Subcutaneous abdominal adipose tissue (tissue), 5 donors: ENCODE results near the gene L3MBTL2.

Source experiments
- H3K27ac ChIP-seq: one replicate; pipeline ENCODE4 v1.7.0; 2013; ENCODE audit warnings: low read depth, mild to moderate bottlenecking, inconsistent platforms, low read length, moderate library complexity
- H3K27me3 ChIP-seq, 5 donors: one replicate each; pipeline ENCODE4 v1.7.0; 2013; ENCODE audit warnings: low read length in 5 of 5, inconsistent platforms in 1 of 5; ENCODE audit not compliant: control insufficient read depth in 5 of 5, insufficient read depth in 4 of 5
- H3K36me3 ChIP-seq, 5 donors: one replicate each; pipeline ENCODE4 v1.7.0; 2013; ENCODE audit warnings: low read length in 5 of 5; ENCODE audit not compliant: control insufficient read depth in 5 of 5, insufficient read depth in 5 of 5
- H3K4me1 ChIP-seq, 5 donors: one replicate each; pipeline ENCODE4 v1.7.0; 2013; ENCODE audit warnings: low read length in 5 of 5, mild to moderate bottlenecking in 3 of 5, moderate library complexity in 1 of 5; ENCODE audit not compliant: control insufficient read depth in 5 of 5, insufficient read depth in 5 of 5
- H3K4me3 ChIP-seq, 5 donors: one replicate each; pipeline ENCODE4 v1.7.0; 2013; ENCODE audit warnings: low read length in 5 of 5, low read depth in 1 of 5
- H3K9ac ChIP-seq, 5 donors: one replicate each; pipeline ENCODE4 v1.7.0; 2013; ENCODE audit warnings: low read length in 5 of 5, mild to moderate bottlenecking in 4 of 5, moderate library complexity in 3 of 5
- H3K9me3 ChIP-seq, 5 donors: one replicate each; pipeline ENCODE4 v1.7.0; 2013; ENCODE audit warnings: low read length in 5 of 5; ENCODE audit not compliant: control insufficient read depth in 5 of 5
- donor health status: healthy.
- donor health status: healthy.
- donor health status: healthy.
- donor health status: healthy.
- donor health status: healthy.

The L3MBTL2 gene

DNA sequence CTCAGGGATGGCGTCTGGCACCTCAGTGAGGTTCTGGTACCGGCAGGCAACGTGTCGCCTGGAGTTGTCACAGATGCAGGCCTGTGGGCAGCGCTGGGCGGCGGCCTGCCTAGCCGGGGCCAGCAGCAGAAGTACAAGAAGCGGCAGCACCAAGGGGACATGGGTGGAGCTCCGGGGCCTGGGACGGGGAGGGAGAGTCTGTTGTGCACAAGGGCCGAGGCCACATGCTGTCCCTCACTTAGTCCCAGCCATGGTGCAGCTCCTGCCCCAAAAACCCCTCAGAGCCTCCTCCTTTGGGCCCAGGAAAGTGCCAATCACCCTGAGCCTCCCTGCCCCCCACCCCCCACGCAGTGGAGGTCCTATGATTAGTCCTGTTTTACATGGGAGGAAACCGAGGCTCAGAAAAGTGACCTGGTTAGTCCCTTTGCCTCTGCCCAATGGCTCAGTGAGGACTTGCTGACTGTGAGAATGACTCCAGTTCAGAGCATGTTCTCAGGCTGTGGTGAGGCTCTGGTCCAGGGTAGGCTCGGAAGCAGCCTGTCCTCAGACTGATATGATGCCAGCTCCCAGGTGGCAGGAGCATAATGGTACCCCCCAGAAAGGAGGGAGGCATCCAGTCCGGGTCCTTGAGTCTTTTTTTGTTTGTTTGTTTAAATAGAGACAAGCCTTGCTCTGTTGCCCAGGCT lies 34.5 kb downstream of the L3MBTL2 start:
- no peak overlapping the region for H3K9ac ChIP-seq
- no peaks in the 10 kb centered on the region for H3K36me3 ChIP-seq
- H3K4me1 ChIP-seq, result peaks cover 0 to 22% (median 19%) of the 10 kb centered on the region in 5 donors
- no peaks in the 10 kb centered on the region for H3K27me3 ChIP-seq
- H3K9me3 ChIP-seq, result no peaks in the 10 kb centered on the region
- H3K27ac ChIP-seq, result no peak overlapping the region
- no peak overlapping the region for H3K4me3 ChIP-seq

DNA sequence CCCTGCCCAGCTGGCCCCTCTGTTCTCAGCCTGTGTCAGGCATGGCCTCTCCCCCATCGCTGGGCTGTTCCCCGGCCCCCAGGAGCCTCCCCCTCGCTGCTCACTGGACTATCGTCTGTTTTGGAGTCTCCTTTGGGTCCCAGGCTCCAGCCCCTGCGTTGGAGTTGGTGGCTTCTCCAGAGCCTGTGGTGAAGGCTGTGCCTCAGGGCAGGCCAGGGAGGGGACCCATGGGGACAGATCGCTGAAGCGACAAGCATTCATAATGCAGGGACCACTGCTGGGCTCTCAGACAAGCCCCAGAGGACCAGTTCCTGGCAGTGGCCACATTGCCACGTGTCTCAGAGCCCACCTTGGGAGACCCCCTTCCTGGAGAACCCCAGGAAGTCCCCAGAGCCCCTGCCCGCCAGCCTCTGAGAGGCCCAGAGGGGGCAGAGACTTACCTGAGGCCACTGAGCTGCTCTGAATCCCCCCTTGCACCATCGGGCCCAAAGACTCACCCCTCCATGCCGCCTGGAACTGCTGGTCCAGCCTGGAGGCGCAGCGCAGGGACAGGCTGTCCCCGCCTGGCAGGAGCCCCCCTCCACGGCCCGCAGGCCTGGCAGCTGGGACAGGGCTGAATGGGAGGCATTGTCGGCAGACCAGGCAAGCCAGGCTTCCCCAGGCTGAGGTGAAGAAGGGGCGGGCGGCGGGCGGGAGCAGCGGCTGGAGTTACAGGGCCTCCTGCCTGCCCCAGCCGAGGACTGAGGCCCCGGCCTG lies 35.4 kb downstream of the L3MBTL2 start, which contains the start of gene CHADL:
Gene CHADL, minus strand, starts transcription at position 555 of the 756 bp plus-strand sequence. Its CDS starts 50 bp downstream, at position 505.
- Histone ChIP-seq H3K9me3 (no peaks in the 10 kb centered on the region), H3K4me1 (peaks cover 0 to 22% (median 19%) of the 10 kb centered on the region in 5 donors), H3K27ac (no peak within 1 kb of the TSS), H3K4me3 (no peak within 1 kb of the TSS), H3K36me3 (peaks cover 0 to 7% (median 4%) of the 10 kb centered on the region in 5 donors), H3K9ac (no peak within 1 kb of the TSS), H3K27me3 (no peaks in the 10 kb centered on the region)

GRCh38 chr22:41241133-41241676 lies 36.1 kb downstream of the L3MBTL2 start:
- Histone ChIP-seq H3K9ac (no peak overlapping the region), H3K27me3 (no peaks in the 10 kb centered on the region), H3K4me1 (peaks cover 0 to 22% (median 19%) of the 10 kb centered on the region in 5 donors), H3K36me3 (peaks cover 0 to 13% (median 11%) of the 10 kb centered on the region in 5 donors), H3K27ac (no peak overlapping the region), H3K9me3 (no peaks in the 10 kb centered on the region), H3K4me3 (no peak overlapping the region)

GRCh38 chr22:41242396-41243117 lies 37.4 kb downstream of the L3MBTL2 start:
- H3K4me3 ChIP-seq, result no peak overlapping the region
- H3K4me1 ChIP-seq, result peaks cover 0 to 14% (median 10%) of the 10 kb centered on the region in 5 donors
- H3K27me3 ChIP-seq, result no peaks in the 10 kb centered on the region
- H3K27ac ChIP-seq, result no peak overlapping the region
- H3K9ac ChIP-seq, result no peak overlapping the region
- peaks cover 0 to 23% (median 18%) of the 10 kb centered on the region in 5 donors for H3K36me3 ChIP-seq
- H3K9me3 ChIP-seq, result no peaks in the 10 kb centered on the region

- Histone ChIP-seq H3K4me1 (peaks cover 0 to 15% (median 13%) of the 10 kb centered on the region in 5 donors), H3K9ac (no peak overlapping the region), H3K9me3 (no peaks in the 10 kb centered on the region), H3K27me3 (no peaks in the 10 kb centered on the region), H3K27ac (no peak overlapping the region), H3K36me3 (peaks cover 0 to 31% (median 23%) of the 10 kb centered on the region in 5 donors), H3K4me3 (no peak overlapping the region)
Observed at GRCh38 chr22:41243361-41243760, 38.2 kb downstream of the L3MBTL2 start.

DNA sequence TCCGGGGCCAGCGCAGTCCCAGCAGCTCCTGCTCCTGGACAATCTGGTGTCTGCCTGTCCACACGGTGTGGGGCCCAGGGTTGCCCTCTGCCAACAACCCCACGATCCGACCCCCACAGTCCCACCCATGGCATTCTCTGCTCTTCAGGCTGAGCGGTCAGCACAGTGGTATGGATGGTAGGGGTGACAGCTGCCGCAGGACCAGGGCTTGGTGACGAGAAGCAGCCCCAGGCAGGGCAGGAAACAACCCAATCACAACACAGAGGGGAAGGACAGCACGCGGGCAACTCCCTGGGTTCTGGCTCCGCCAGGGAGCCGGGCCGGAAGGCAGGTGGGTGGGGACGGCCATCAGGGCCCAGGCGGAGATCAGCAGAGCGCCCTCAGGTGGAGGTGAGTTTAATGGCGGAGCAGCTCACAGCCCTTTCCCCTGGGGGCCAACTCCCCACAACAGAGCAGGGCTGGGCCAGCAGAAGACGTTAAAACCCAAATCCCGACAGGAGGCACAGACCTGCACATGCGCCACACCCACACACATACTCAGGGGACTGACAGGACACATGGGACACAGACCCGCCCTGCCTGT lies 40.9 kb downstream of the L3MBTL2 start:
- no peak overlapping the region for H3K27ac ChIP-seq
- peaks cover 0 to 21% (median 19%) of the 10 kb centered on the region in 5 donors for H3K4me1 ChIP-seq
- peaks cover 0 to 57% (median 48%) of the 10 kb centered on the region in 5 donors for H3K36me3 ChIP-seq
- no peaks in the 10 kb centered on the region for H3K27me3 ChIP-seq
- H3K9ac ChIP-seq, result no peak overlapping the region
- H3K9me3 ChIP-seq, result no peaks in the 10 kb centered on the region
- no peak overlapping the region for H3K4me3 ChIP-seq

- H3K4me3 ChIP-seq, result no peak overlapping the region
- H3K9ac ChIP-seq, result no peak overlapping the region
- no peaks in the 10 kb centered on the region for H3K27me3 ChIP-seq
- no peaks in the 10 kb centered on the region for H3K9me3 ChIP-seq
- peaks cover 0 to 24% (median 19%) of the 10 kb centered on the region in 5 donors for H3K4me1 ChIP-seq
- no peak overlapping the region for H3K27ac ChIP-seq
- H3K36me3 ChIP-seq, result peaks cover 0 to 71% (median 58%) of the 10 kb centered on the region in 5 donors
Observed at GRCh38 chr22:41247703-41248102, 42.6 kb downstream of the L3MBTL2 start.

GRCh38 chr22:41248314-41248713 lies 43.2 kb downstream of the L3MBTL2 start:
- H3K4me3 ChIP-seq, result no peak overlapping the region
- H3K9ac ChIP-seq, result no peak overlapping the region
- H3K9me3 ChIP-seq, result no peaks in the 10 kb centered on the region
- H3K4me1 ChIP-seq, result peaks cover 0 to 25% (median 19%) of the 10 kb centered on the region in 5 donors
- H3K36me3 ChIP-seq, result peaks cover 0 to 77% (median 64%) of the 10 kb centered on the region in 5 donors
- no peaks in the 10 kb centered on the region for H3K27me3 ChIP-seq
- no peak overlapping the region for H3K27ac ChIP-seq

DNA sequence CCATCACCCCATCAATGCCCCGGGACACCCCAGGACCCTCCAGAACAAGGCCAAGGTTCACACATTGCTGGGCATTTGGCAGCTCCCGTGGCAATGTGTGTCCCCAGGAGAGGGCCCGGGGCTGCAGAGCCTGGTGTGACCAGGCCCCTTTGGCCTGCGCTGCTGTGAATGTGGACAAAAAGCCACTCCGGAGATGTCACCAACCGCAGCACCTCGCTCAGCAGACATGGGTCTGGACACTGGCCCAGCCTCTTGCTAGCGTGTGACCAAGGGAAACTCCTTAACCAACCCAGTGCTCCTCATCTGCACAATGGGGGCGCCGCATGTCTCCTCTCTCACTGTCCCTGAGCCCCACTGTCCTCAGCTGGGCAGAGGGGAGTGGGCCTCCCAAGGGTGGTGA lies 43.6 kb downstream of the L3MBTL2 start:
- no peaks in the 10 kb centered on the region for H3K27me3 ChIP-seq
- H3K4me3 ChIP-seq, result no peak overlapping the region
- H3K9me3 ChIP-seq, result no peaks in the 10 kb centered on the region
- H3K27ac ChIP-seq, result no peak overlapping the region
- H3K36me3 ChIP-seq, result peaks cover 0 to 82% (median 66%) of the 10 kb centered on the region in 5 donors
- H3K4me1 ChIP-seq, result peaks cover 0 to 25% (median 19%) of the 10 kb centered on the region in 5 donors
- H3K9ac ChIP-seq, result no peak overlapping the region
